SK-N-SH treated with all-trans-retinoic acid at 6 μM for 48 hours (cell line): Measurements from ENCODE around the gene CBARP.

Source experiments
- ESRRG ChIP-seq: fragments of 250-450 bp; sonication (Bioruptor Pico); IDR thresholded peaks from 2 replicates; pipeline ENCODE4 v1.6.1; 2021; ENCODE audit warnings: mild to moderate bottlenecking
- TOX ChIP-seq: fragments of 250-450 bp; sonication (Bioruptor Pico); IDR thresholded peaks from 2 replicates; pipeline ENCODE4 v1.8.0; 2021; ENCODE audit warnings: mild to moderate bottlenecking, moderate library complexity, borderline replicate concordance

- no peak for TF ChIP-seq TOX
- TF ChIP-seq ESRRG (CRISPR knock-in tag), result no peak
Measured at GRCh38 chr19:1233115-1233667, 4.6 kb downstream of the CBARP start.
